ENCODE data around the gene SMG7.

Gene SMG7

DNA sequence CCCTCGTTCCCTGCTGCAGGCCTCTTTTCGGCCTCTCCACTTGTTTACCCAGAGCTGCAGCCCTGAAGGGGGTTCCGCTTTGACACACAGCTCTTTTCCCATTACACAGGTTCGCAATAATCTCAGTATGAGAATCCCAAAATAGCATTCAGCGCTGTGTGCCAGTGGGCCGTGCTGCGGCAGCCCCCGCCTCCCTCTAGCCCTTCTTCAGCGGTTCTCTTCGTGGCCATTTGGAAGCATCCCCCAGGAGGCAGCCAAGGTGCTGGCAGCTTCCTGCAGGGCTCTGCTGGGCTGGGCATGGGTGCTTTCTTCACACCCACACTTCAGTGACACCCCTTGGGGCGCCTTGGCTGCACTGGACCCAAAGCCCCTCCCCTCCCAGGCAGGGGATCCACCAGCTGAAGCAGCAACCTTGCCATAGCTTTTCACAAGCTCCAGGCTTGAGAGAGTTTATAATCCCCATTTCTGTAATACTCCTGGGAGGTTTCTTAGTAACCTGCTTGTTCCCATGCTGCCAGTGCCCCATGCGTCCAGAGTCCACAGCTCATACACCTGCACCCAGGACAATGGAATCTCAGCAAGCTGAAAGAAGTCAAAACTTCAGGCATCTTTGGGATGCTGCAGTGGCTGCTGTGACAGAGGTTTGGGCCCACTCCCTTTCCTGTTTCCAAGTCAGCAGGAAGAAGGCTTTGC lies 109.9 kb downstream of the SMG7 start:
- no peaks in the 10 kb centered on the region for H3K27me3 ChIP-seq
- H3K4me1 ChIP-seq (ENCODE audit: control insufficient read depth in 1 of 2, insufficient read depth in 1 of 2, low read depth in 1 of 2, low read length in 1 of 2), result peaks cover 100% of the 10 kb centered on the region in 2 experiments
- peak overlapping the region; percentile 59 to 83 for H3K4me3 ChIP-seq (ENCODE audit: low read depth in 1 of 2, low read length in 1 of 2)
- peak overlapping the region; percentile 100 for H3K27ac ChIP-seq
- H3K9me3 ChIP-seq, result no peaks in the 10 kb centered on the region
- TF ChIP-seq, protein P1, sequence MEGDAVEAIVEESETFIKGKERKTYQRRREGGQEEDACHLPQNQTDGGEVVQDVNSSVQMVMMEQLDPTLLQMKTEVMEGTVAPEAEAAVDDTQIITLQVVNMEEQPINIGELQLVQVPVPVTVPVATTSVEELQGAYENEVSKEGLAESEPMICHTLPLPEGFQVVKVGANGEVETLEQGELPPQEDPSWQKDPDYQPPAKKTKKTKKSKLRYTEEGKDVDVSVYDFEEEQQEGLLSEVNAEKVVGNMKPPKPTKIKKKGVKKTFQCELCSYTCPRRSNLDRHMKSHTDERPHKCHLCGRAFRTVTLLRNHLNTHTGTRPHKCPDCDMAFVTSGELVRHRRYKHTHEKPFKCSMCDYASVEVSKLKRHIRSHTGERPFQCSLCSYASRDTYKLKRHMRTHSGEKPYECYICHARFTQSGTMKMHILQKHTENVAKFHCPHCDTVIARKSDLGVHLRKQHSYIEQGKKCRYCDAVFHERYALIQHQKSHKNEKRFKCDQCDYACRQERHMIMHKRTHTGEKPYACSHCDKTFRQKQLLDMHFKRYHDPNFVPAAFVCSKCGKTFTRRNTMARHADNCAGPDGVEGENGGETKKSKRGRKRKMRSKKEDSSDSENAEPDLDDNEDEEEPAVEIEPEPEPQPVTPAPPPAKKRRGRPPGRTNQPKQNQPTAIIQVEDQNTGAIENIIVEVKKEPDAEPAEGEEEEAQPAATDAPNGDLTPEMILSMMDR (IDR thresholded peaks at IDR 0.05), result no peak
- H3K36me3 ChIP-seq, result peaks cover 96% of the 10 kb centered on the region

DNA sequence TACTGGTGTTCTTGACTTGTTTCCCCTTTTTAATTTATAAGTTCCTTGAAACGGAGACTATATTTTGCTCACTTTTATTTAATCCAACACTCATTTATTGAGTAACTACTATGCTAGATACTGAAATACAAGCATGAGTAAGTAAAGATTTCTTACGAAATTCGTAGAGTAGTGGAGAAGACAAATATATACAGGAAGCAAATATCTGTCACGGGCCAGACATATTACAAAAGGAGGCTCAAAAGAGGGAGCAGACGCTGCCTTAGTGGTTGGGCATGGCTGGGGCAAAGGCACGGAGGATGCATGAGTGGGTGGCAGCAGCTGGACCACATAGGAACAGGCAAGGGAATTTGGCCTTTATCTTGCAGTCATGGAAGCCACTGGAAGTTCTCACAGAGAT lies 111.2 kb downstream of the SMG7 start:
- H3K4me3 ChIP-seq (ENCODE audit: low read depth in 1 of 2, low read length in 1 of 2), result peak overlapping the region; percentile 59 to 83
- H3K4me1 ChIP-seq (ENCODE audit: control insufficient read depth in 1 of 2, insufficient read depth in 1 of 2, low read depth in 1 of 2, low read length in 1 of 2), result peaks cover 95 to 97% of the 10 kb centered on the region in 2 experiments

GRCh38 chr1:183584147-183584546 lies 111.8 kb downstream of the SMG7 start:
- TF ChIP-seq, protein P1 (IDR thresholded peaks at IDR 0.05), result no peak
- Histone ChIP-seq H3K27ac (peak overlapping the region; percentile 100), H3K4me1 (ENCODE audit: control insufficient read depth in 1 of 2, insufficient read depth in 1 of 2, low read depth in 1 of 2, low read length in 1 of 2) (peaks cover 88 to 97% of the 10 kb centered on the region in 2 experiments)

More for the DNA sequence above, 111.2 kb downstream of the SMG7 start:
- TF ChIP-seq, protein P1 (IDR thresholded peaks at IDR 0.05), result no peak
- Histone ChIP-seq H3K36me3 (peaks cover 91% of the 10 kb centered on the region), H3K27me3 (no peaks in the 10 kb centered on the region), H3K27ac (peak overlapping the region; percentile 100), H3K9me3 (no peaks in the 10 kb centered on the region)

GRCh38 chr1:183585038-183585437 lies 112.7 kb downstream of the SMG7 start:
- peaks cover 79 to 96% of the 10 kb centered on the region in 2 experiments for H3K4me1 ChIP-seq (ENCODE audit: control insufficient read depth in 1 of 2, insufficient read depth in 1 of 2, low read depth in 1 of 2, low read length in 1 of 2)
- peaks cover 81% of the 10 kb centered on the region for H3K36me3 ChIP-seq
- peak overlapping the region; percentile 100 for H3K27ac ChIP-seq
- H3K4me3 ChIP-seq (ENCODE audit: low read depth in 1 of 2, low read length in 1 of 2), result peak overlapping the region; percentile 13 to 83
- no peaks in the 10 kb centered on the region for H3K27me3 ChIP-seq
- TF ChIP-seq, protein P1 (IDR thresholded peaks at IDR 0.05), result no peak
- H3K9me3 ChIP-seq, result no peaks in the 10 kb centered on the region

More at GRCh38 chr1:183584147-183584546, 111.8 kb downstream of the SMG7 start:
- no peaks in the 10 kb centered on the region for H3K9me3 ChIP-seq
- no peaks in the 10 kb centered on the region for H3K27me3 ChIP-seq
- H3K36me3 ChIP-seq, result peaks cover 89% of the 10 kb centered on the region
- H3K4me3 ChIP-seq (ENCODE audit: low read depth in 1 of 2, low read length in 1 of 2), result peak overlapping the region; percentile 59 to 83

DNA sequence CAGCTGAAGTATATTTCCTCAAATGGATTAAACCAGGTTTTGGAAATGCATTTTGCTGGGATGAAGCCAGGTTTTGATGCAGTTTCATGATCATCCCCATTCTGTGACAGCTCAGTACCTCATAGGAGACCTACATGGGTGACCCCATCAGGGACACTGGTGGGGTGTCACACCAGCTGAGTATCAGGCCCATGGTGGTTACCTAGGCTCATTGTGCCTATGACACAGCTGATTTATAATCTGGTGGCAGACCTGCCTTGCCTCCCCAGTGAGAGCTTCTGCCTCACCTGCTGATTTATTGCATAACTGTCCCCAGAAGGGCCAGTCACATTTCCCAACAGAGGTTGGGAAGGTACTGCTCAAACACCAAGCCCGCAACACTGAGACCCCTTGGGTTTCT lies 114.2 kb downstream of the SMG7 start:
- TF ChIP-seq, protein P1 (IDR thresholded peaks at IDR 0.05), result no peak
- peaks cover 70% of the 10 kb centered on the region for H3K36me3 ChIP-seq
- peaks cover 77 to 96% of the 10 kb centered on the region in 2 experiments for H3K4me1 ChIP-seq (ENCODE audit: control insufficient read depth in 1 of 2, insufficient read depth in 1 of 2, low read depth in 1 of 2, low read length in 1 of 2)
- peak overlapping the region; percentile 83 to 91 for H3K4me3 ChIP-seq (ENCODE audit: low read depth in 1 of 2, low read length in 1 of 2)
- H3K27ac ChIP-seq, result peak overlapping the region; percentile 100
- H3K27me3 ChIP-seq, result no peaks in the 10 kb centered on the region
- no peaks in the 10 kb centered on the region for H3K9me3 ChIP-seq
